HG02885 (cell line): ENCODE measurements around the gene BCAN.

ENCODE experiments used
- ATAC-seq: cut with Tn5 transposase; IDR thresholded peaks from one replicate; pipeline ENCODE4 v1.9.1; 2021; ENCODE audit warnings: mild to moderate bottlenecking; ENCODE audit not compliant: unreplicated experiment, poor library complexity

Gene BCAN

DNA sequence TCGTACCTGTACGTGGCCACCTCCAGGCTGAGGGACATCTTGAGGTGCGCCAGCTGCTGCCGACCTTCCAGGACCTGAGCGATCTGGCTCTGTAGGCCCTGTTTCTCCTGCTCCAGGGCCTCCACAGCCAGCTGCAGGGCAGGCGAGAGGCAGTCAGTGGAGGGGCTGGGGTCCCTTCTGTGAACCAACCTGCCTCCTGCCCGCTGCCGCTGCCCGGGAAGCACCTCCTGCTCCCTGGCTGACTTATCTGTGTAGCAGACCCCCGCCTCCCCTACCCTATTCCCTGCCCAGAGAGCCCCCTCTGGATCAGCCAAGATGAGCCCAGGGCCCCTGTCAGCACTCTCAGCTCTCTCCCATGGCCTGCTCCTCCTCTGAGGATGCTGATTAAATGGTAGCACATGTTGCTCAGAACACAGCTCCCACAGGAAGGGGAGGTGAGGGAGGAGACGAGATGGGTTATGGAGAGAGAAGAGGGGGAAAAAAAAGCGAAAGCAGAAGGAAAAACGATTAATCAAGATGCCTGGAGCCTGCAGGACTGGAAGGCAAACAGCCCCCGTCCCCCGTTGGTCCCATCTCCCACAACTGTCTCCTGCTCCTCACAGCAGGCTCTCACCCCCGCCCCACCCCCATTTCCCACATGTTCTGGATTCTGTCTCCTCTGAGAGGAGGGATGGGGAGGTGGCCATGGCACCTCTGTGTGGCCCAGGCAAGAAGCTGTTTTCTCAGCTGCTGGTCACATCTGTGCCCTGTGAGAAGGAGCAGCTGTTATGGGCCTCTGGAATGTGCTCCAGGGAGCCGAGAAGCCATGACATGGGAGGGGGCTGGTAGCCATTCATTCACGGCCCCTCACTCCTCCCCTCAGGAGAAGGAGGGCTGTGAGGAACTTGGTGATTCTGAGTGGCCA is 33.5 kb downstream of the BCAN start:
- ATAC-seq, result no peak

DNA sequence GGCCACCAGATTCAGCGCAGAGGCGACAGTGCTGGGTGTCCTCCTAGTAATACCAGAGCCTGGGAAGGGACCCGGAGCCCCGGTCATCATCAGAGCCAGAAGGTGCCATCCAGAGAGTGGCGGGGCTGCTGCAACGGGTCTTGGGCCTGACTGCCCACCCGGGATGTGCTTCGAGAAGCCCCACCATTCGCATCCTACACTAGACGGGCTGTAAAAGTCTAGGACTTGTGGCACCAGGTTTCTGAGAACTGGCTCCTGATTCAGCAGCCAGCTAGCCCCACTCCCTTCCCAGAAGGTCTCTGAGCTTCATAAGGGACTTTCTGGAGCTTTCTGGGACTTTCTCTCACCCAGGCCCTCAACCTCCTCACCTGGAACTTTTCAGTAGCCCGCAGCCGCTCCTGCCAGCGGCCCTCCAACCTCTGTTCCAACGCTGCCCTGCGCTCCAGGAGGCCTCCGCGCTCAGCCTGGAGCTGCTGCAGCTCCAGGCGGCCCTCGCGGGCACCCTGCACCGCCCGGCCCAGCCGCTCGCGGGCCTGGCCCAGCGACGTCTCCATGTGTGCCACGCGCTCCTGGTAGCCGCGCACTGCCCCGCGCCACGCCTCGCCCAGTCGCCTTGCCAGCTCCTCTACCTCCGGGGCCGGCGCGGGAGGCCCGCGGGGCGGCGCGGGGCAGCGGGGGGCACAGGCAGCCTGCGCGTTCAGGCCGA is 34.4 kb downstream of the BCAN start:
- no peak for ATAC-seq

DNA sequence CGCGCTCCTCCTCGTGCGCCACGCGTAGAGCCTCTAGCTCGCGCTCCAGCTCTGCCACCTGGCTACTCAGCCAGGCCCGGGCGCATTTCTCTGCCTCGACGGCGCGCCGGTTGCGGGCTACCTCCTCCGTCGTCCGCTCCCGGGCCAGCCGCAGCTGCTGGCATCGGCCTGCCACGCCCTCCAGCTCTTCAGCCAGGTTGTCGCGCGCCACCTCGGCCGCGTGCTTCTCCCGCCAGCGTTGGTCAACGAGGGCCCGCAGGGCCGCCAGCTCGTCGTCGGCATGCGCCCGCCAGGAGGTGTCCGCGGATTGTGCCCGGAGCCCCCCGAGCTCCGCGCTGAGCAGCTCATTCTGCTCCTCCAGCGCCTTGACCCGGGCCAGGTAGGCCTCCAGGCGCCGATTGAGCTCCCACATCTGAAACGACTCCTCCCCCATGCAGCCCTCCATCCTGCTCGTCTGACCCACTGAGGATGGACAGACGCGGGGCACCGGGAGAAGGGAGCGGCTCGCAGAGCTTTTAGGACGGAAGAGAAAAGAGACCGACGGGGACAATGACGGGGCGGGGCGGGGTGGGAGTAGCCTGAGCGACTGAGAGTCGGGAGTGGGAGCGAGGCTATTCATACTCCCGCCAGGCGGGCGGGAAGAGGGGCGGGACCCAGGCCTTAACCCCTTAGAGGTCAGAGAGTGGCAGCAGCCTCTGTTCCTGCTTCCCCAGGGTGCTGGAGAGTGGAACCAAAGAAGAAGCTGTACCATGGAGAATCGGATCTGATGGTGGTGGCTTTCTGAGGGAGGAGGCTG is 35.1 kb downstream of the BCAN start, which contains the start of gene NES:
Gene NES (minus strand): TSS at position 588 of the 796 bp plus-strand sequence. CDS start 143 bp downstream, at position 445.
- ATAC-seq, result no peak

DNA sequence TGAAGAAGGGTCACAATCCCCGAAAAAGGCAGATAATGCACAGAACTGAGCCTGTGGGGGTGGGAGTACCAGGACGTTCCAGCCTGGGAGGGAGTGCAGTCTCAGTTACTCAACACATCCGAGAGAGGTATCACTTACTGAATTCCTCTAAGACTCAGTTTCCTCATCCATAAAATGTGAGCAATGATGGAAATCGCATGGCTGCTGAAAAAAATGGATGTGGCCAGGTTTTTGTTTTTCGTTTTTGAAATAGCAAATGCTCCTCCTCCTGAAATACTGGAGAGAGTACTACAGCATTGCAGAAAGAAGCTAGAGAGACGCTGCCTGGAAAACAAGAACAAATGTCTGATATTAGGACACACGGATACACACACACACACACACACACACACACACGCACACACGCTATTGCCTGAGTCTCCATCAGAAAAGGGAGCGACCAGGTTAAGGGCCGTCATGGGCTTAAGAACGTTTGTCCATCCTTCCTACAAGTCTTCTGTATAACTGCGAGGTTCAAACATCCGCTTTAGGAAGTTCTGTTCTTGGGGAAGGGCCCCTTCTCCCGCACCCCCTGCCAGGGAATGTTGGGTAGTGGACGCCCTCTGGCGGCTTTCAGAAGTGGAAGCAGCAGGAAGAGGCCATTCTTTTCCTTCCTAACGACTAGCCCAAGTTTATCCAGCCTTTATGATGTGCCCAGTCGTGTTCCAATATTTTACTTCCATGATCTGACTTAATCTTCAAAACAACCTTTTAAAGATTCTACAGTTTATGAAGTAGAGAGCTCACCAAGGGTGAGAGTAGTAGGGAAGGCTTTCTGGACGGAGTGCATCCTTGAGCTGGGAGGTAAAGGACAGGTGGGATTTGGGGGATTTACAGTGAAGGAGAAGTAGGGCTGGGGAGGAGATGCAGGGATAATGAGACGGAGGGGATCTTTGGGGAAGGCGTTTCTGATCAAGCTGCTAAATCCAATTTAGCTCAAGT is 36.0 kb downstream of the BCAN start:
- no peak for ATAC-seq

- no peak for ATAC-seq
These were observed 38.1 kb downstream of the BCAN start for GRCh38 chr1:156680056-156680455.

DNA sequence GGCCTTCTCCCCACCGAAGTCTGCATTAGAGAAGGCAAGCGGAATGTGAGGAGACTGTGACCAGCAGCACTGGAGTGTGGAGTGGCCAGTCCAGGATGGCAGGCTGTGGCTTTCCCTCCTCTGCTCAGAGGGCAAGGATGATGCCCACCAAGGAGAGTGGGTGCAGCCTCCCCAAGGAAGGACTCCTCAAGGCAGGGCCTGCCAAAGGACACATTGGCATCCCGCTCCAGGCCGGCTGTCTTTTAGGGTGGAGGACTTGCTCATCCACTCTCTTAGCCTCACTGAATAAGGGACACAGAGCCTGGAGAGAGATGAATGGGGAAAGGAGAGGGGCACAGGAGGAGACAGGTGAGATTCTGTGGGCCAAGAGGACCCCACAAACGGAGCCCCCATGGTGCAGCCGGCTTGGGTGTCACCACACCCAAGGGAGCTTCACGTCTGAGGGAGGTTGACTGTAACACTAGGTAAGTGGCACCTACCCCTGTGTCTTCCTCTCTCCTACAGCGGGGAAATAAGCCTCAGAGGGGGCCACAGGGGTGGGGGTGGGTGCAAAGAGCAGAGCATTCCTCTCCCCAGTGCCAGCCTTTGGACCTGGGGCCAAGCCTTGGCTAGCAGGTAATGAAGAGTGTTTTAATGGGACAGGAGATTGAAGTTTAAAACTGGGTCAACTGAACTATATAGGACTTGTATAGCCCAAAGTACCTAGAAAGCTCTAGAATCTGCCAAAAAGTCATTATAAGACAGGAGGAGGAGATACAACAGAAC is 39.5 kb downstream of the BCAN start:
- no peak for ATAC-seq

DNA sequence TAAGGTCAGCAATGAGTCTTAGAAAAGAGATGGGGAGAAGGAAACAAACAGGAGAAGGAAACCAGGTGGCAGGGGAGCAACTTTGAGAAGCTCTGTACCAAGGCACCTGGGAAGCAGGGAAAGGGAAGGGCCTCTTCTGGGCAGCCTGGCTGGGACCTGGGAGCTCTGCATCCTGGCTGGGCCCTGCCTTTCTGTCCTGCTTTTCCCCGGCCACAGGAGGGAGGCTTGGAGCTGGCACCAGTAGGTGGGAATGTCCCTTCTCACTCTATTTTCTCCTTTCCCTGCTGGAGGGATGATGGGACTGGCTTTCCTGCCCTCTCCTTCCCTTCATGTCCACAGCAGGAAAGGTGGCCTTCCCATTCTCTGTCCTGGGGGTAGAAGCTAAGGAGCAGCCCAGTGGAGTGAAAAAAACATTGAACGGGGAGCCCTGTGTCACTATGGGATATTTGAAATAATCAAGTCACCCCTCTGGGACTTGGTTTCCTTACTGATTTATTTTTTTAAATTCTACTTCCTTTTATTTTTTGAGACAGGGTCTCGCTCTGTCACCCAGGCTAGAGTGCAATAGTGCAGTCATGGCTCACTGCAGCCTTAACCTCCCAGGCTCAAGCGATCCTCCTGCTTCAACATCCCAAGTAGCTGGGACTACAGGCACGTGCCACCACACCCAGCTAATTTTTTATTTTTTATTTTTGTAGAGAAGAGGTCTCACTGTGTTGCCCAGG is 40.4 kb downstream of the BCAN start:
- no peak for ATAC-seq

DNA sequence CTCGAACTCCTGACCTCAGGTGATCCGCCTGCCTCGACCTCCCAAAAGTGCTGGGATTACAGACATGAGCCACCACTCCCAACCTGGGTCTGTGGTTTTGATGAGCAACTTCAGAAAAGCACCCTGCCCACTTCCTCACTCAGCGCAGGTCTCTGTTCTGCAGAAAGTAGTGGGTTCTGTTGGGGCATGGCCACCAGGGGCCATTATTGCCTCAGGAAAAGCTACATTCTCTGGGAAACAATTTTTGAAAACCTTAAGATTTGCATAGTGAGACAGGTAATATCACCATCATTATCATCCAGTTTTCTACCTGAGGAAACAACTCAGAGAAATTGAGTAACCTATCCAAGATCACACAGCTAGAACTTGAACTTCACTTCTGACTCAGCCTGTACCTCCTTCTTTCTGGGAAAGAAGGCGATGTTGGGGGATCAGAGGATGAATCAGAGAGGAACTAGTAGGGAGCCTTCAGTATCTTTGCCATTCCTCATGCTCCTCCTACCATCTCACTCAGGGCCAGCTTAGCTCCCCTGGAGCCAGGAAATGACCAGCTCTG is 42.4 kb downstream of the BCAN start:
- ATAC-seq, result no peak

DNA sequence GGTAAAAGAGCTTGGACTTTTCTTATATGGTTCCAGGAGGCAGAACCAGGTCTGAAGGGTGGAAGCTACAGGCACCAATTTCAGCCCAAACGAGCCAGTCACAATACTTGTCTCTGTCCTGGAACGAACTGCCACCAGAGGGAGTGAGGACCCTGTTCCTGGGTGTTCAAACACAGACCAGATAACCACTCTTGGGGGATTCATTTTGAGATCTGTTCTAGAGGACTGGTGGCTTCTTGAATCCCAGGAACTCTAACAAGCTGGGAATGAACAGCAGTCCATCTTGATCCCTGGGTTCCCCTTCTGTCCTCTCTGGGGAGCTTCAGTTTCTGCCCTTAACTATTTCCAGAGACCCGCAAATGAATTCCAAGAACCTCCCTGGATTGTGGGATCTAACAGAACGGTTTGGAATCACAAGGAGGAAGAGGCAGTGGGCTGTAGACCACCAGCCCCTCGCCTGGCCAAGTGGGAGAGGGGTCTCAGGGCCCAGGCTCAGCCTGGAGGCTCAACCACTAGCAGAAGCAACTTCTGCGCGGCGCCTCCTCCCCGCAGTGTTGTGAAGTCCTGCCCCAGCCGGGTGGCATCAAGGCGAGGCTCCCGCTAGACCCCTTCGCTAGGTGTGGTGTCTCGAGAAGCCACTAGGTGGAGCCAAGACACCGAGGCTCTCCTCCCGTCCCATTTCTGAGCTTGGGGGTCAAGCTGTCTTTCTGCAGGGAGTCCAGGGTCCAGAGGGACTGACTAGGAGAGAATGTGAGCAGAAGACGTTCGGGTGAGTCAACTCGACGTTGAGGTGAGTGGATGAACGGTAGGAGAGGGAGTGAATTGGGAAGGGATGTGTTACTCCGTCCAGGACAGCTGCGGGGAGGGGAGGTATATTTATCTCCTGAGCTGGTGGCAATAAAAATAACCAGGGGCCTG is 47.4 kb downstream of the BCAN start:
- no peak for ATAC-seq

DNA sequence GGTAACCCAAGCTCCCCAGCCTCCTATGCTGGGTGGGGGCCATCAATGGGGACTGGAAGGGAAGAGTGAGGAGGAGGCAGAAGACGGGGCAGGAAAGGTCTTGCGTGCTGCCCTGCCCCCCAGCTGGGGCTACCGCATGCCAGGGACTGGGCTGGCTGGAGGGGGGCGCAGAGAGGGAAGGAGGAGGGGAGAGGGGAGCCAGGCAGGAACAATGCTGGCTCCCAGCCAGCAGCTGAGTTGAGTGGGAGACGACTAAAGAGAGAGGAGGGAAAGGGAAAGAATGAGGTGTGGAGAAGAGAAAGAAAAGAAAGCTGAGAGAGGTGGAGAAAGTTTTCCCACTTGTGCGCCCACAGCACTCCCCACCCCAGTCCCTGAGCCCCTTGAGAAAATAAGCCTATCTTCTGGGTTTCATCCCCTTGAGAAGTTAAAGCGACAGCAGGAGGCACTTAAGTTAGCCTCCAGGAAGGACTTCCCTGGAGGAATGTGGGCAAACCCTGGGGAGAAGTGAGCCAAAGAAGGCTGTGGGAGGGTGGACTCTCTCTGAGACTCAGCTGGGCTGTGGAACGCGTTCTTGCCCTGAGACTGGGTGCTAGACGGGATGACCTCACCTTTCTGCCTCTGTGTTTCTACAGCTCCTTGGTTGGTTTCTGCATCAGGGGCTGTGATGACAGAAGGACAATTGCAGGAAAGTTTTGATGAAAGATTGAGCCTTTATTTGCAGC is 48.2 kb downstream of the BCAN start:
- ATAC-seq, result no peak

DNA sequence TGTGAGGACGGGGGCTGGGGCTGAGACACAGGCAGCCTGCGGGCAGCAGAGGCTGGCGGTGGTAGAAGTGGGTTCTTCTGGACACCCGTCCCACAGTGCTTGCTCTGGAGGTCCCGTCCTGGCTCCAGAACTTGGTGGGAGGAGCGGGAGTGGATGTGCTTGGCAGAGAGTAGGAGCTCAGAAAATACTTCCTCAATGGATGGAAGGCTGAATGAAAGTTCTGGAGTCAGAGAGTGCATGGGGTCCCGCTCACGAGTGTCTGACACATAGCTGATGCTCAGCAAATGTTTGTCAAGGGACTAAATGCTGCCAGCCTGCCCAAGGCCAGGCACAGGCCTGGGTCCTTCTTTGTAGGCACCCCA is 48.7 kb downstream of the BCAN start:
- no peak for ATAC-seq

- ATAC-seq, result no peak
These were observed 49.3 kb downstream of the BCAN start for GRCh38 chr1:156691191-156691590.

DNA sequence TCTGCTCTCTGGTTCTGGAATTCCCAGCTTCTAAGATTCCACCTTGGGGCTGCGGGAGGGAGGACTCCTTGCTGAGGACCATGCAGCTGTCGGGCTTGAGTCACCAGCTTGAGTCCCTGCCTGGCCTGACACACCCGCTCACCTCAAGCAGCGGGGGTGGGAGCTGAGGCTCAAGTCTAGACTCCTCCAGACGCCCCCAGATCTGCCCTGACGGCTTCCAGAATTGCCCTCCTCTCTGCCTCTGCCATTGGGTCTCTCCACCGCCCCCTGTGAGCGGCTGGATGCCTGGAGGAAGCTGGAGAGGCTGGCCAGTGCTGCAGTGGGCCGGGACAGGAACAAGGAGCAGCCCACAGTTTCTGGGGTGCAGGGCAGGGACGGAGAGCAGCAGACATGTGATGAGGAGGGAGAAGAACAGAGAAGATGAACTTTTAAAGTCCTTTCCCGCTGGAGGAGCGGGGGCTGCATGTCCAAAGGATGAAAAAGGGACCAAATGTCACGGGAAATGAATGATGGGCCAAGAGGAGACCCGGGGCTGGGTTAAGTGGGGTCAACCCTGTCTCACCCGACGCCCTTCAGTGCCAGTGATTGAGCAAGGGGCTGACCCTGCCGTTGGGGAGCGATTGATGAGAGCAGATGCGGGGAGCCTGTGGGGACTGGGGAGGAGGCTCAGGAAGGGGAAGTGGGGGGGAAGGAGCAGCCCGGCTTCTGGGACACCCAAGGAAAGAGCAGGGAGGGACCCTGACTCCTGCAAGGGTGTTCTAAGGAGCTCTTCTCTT is 49.9 kb downstream of the BCAN start:
- ATAC-seq, result no peak

DNA sequence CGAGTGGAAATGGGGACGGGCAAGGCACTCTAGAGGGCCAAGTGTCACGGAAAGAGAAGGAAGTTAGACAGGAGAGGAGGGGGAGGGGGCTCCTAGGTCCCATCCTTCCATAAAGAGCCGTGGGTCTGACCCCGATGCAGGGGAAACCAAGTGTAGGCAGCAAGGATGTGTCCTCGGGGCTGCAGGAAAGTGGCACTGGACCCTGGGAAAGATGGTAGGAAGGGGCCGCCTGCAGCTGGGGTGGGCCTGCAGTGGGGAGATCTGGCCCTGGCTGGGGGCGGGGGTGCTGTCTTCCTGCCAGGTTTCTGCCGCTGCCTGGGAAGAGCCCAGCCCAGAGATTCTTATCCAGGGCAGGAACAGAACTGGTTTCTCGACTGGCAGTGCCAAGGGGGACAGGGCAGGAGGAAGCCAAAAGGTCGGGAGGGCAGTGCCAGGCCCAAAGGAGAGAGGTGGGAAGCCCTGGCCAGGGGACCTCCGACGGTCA is 50.6 kb downstream of the BCAN start:
- ATAC-seq, result no peak
